GM12891 (cell line): ENCODE results near the gene FYB1.

Experiments used
- PAX5 ChIP-seq: IDR thresholded peaks from 2 replicates; pipeline ENCODE4 v1.6.1; 2011; ENCODE audit warnings: low read length, moderate library complexity, mild to moderate bottlenecking; ENCODE audit not compliant: insufficient read depth, severe bottlenecking
- POLR2A ChIP-seq: IDR thresholded peaks from 2 replicates; pipeline ENCODE4 v1.6.1; 2011; ENCODE audit warnings: low read depth, low read length, control low read depth
- POLR2AphosphoS5 ChIP-seq: IDR thresholded peaks from 2 replicates; pipeline ENCODE4 v1.6.1; 2011; ENCODE audit warnings: low read depth, low read length, control low read depth
- SPI1 ChIP-seq: IDR thresholded peaks from 2 replicates; pipeline ENCODE4 v1.6.1; 2011; ENCODE audit warnings: low read depth, low read length, control low read depth

- TF ChIP-seq POLR2AphosphoS5 (no peak), SPI1 (peak; percentile 42; the same call in 1 of the 2 replicates), POLR2A (no peak), PAX5 (no peak)
Measured at GRCh38 chr5:39189292-39189955, 29.9 kb downstream of the FYB1 start.
